Measurements from ENCODE around the gene CLCN3. TPM values are rescaled to one million over a fixed set of nuclear protein-coding genes. Genes with fewer than 3 reads are reported as not detected.

The CLCN3 gene
- total and polyA plus RNA-seq, 2 of the 4 experiments (the other 2 are of a cell fraction): 13.0 to 22.8 TPM

DNA sequence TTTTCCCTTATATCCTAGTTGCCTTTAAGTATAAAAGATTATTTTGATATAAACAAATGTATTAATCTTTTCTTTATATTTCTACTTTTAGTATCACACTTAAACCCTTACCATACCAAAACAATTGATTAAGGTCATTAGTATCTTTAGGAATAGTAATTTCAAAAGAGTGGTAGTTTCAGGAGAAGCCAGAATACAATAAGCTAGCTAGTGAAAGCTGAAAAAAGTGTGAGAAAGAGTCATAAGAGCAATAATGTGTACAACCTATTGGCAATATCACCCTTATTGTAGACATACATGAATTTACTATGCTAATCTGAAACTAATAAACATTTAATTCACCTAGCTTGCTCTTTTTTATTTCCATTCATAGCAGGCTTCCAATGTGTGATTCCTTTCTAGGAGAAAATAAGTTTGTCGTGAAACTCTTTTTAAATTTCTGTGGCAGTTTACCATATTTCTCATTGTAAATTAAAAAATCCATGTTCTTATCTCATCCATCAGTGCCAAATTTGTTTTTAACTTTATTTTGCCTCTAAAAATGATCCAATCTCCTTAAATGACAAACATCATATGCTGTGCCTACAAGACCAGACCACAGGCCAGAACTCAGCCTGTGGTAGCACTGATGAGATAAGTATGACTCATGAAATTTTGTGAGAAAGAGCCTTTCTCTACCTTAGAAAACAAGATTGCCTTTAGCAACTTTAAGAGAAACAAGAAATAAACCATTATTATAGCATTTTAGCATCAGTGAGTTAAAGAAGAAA is 16.1 kb upstream of the CLCN3 start (continued):
- no peak for TF ChIP-seq RFX5 (IDR thresholded peaks at IDR 0.05; ENCODE audit: low read depth, low read length)

DNA sequence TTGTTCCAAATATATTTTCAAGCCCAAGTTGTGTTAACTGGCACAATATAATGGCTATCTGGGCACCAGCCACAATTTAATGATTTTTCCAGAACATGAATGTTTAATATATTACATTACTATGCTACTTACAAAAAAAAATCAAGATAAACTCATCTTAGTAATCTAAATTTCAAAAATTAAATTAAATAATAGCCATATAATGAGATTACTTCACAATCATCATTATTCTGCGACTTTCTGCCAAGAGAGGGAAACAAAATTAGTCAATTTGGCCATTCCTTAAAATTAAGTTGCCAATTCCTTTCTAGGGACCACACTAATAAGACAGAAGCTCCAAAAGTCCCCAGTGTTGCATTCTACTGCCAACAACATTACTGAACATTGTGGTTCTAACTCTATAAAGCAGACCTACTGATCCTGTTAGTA is 15.5 kb upstream of the CLCN3 start:
- peaks cover 4 to 7% of the 10 kb centered on the region in 2 experiments; a peak in 1 of 4 replicates for H3K79me1 ChIP-seq (ENCODE audit: low read depth in 1 of 2, low read length in 2 of 2)
- intact Hi-C loops (cut with micrococcal nuclease): no loop called here
- no peak overlapping the region for H3K18ac ChIP-seq (ENCODE audit: low read depth, low read length)
- TF ChIP-seq MAFK (IDR thresholded peaks at IDR 0.05; ENCODE audit: low read depth, low read length) (no peak), RAD21 (IDR thresholded peaks at IDR 0.05; ENCODE audit: low read length) (no peak), POLR2A (IDR thresholded peaks at IDR 0.05; ENCODE audit: low read depth, low read length) (no peak)
- TF ChIP-seq, protein P1, sequence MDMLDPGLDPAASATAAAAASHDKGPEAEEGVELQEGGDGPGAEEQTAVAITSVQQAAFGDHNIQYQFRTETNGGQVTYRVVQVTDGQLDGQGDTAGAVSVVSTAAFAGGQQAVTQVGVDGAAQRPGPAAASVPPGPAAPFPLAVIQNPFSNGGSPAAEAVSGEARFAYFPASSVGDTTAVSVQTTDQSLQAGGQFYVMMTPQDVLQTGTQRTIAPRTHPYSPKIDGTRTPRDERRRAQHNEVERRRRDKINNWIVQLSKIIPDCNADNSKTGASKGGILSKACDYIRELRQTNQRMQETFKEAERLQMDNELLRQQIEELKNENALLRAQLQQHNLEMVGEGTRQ (IDR thresholded peaks at IDR 0.05; ENCODE audit: low read depth, low read length): no peak
- dilution Hi-C loops (cut with HindIII; ENCODE audit: low sequenced_read_pairs, unreplicated experiment): no loop called here
- ATAC-seq (ENCODE audit: low read depth) (no peak), DNase-seq (no peak)
- H3K27me3 ChIP-seq (ENCODE audit: control insufficient read depth, insufficient read depth, low read length): no peaks in the 10 kb centered on the region
- H3K9ac ChIP-seq (ENCODE audit: low read depth, low read length): no peak overlapping the region
- no peak overlapping the region for H3K4me2 ChIP-seq (ENCODE audit: low read depth, low read length)
- H3K4me3 ChIP-seq (ENCODE audit: insufficient read depth, low read depth, low read length): no peak overlapping the region
- H2AFZ ChIP-seq (replicated peaks; ENCODE audit: low read length, poor library complexity): no peak overlapping the region
- H2AK5ac ChIP-seq (ENCODE audit: low read depth, low read length): no peak overlapping the region
- H4K91ac ChIP-seq (ENCODE audit: insufficient read depth, low read depth, low read length): no peak overlapping the region
- no peaks in the 10 kb centered on the region for H3K9me1 ChIP-seq (ENCODE audit: insufficient read depth, low read length)
- H2AK9ac ChIP-seq (replicated peaks; ENCODE audit: low read depth, low read length, poor library complexity): no peak overlapping the region
- no peaks in the 10 kb centered on the region for H4K20me1 ChIP-seq (ENCODE audit: insufficient read depth, low read length)
- H4K8ac ChIP-seq (ENCODE audit: low read depth in 2 of 2, low read length in 2 of 2): no peak overlapping the region
- BruUV-seq (replicated peaks): no TSS peak
- no peak overlapping the region for H2BK20ac ChIP-seq (ENCODE audit: low read depth, low read length)
- WGBS, 2 experiments (ENCODE audit: extremely low coverage in 2 of 2, insufficient read length in 1 of 2): no CpG with 5 or more reads among the region's 1 CpG
- H3K56ac ChIP-seq (ENCODE audit: extremely low read depth, insufficient read depth, low read length): no peak overlapping the region
- H3K4ac ChIP-seq (ENCODE audit: low read depth, low read length): no peak overlapping the region
- H3K14ac ChIP-seq (replicated peaks; ENCODE audit: low read depth, low read length): no peak overlapping the region
- in situ Hi-C loops (cut with MboI; ENCODE audit: low sequenced_read_pairs): loop anchor here (25.0 kb wide), 1 partner anchor 457 kb away; no protein-coding TSS in a partner anchor
- no peak overlapping the region for H3K23ac ChIP-seq (ENCODE audit: low read depth, low read length)
- ChIA-PET POLR2A (ENCODE audit: unreplicated experiment) (no interaction called here), CTCF (no interaction called here)
- H4K5ac ChIP-seq (ENCODE audit: low read depth, low read length): no peak overlapping the region
- no peak overlapping the region for H2BK120ac ChIP-seq (ENCODE audit: low read depth, low read length)
- H3K27ac ChIP-seq (ENCODE audit: insufficient read depth, low read length): no peak overlapping the region
- no peaks in the 10 kb centered on the region for H3K4me1 ChIP-seq (ENCODE audit: control insufficient read depth, insufficient read depth, low read length)
- H2BK15ac ChIP-seq (ENCODE audit: low read depth, low read length): no peak overlapping the region
- no peak overlapping the region for H2BK5ac ChIP-seq (ENCODE audit: low read depth, low read length, poor library complexity, severe bottlenecking)
- no peaks in the 10 kb centered on the region for H3K36me3 ChIP-seq (ENCODE audit: control insufficient read depth, insufficient read depth, low read length)
- H3K9me3 ChIP-seq (ENCODE audit: control insufficient read depth, insufficient read depth, low read length): no peaks in the 10 kb centered on the region
